Activated CD4-positive, alpha-beta T cell treated with anti-CD3 and anti-CD28 coated beads, Interleukin-2, amount 50 U/mL, for 24 hours (primary cell): ENCODE measurements around the gene NCAPD2.
A peak's percentile ranks its signal among the peaks of the same experiment; 100 is the strongest.
"Not testable (repeated sequence)": the region's sequence is repeated elsewhere in the genome, so short reads cannot be mapped to it uniquely, and the experiment has no call there.

Source experiments
- DNase-seq, 2 donors: peaks; one replicate each; pipeline ENCODE4 v3.0.0-alpha.2; 2020; ENCODE audit warnings: low read depth in 1 of 2, low spot score in 1 of 2

The NCAPD2 gene

DNA sequence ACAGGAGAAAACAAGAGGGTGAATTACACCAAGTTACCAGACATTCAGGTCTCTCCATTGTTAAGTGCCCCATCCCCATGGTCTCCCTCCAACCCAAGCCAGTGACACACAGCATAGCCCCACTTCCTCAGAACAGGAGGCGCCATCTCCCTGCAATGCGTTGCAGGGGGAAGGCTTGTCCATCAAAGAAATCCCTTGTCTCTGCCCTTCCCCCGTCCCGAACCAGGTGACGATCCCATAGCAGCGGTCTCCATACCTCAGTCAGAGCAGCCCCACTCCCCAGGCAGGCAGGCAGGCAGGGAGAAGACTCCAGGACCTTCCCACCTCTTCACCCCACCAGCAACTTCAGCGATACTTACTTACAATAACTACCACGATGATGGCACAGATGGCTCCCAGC is 29.4 kb upstream of the NCAPD2 start:
- no peak for DNase-seq

DNA sequence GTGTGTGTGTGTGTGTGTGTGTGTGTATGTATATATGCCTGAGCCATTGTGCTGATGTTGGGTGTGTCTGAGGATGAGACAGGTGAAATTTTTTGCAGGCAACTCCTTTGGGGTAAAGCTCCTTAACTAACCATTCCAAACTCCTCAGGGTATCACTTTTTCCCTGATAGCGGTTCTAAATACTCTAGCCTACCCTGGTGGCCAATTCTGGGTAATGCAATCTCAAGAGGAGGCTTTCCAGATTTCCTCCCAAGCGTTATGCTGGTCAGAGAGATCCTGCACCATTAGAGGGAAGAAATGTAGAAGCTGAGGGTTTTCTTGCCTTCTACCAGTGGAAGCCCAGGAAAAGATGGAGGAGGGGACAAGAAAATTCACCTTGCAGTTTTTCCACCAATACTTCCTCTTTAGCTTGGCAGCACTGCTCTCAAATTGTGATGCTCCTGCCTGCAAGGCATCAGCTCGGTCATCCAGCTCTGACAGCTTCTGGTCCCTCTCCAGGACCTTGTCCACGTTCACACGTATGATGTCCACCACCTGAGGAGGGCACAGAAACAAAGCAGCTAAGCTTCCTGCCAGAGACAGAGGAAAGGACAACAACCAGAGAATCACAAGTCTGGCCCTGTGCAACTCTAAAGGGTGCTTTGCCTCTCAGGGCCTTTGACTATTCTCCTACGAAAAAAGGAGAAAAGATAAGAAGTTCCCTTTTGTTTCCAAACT is 28.3 kb upstream of the NCAPD2 start:
- no peak for DNase-seq

DNA sequence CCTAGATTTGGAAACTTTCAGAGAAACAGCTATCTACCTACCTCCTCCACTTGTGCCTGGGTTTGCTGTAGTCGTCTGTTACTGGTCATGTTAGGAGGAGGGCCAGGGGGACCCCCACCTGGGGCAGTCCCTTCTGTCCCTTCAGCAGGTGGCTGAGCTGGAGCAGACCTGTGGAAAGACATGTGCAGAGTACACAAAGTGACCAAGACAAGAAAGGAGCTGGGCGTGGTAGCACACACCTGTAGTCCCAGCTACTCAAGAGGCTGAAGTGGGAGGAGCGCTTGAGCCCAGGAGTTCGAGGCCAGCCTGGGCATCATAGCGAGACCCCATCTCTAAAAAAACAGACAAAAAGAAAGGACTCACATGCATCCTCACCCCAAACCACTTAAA is 27.7 kb upstream of the NCAPD2 start:
- no peak for DNase-seq

DNA sequence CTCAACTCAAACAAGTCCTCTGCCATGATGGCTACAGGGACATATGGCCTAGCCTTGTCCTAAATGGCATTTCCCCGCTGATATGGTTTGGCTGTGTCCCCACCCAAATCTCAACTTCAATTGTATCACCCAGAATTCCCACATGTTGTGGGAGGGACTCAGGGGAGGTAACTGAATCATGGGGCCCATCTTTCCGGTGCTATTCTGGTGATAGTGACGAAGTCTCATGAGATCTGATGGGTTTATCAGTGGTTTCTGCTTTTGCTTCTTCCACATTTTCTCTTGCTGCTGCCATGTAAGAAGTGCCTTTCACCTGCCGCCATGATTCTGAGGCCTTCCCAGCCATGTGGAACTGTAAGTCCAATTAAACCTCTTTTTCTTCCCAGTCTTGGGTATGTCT is 27.2 kb upstream of the NCAPD2 start:
- DNase-seq: not testable (repeated sequence)

DNA sequence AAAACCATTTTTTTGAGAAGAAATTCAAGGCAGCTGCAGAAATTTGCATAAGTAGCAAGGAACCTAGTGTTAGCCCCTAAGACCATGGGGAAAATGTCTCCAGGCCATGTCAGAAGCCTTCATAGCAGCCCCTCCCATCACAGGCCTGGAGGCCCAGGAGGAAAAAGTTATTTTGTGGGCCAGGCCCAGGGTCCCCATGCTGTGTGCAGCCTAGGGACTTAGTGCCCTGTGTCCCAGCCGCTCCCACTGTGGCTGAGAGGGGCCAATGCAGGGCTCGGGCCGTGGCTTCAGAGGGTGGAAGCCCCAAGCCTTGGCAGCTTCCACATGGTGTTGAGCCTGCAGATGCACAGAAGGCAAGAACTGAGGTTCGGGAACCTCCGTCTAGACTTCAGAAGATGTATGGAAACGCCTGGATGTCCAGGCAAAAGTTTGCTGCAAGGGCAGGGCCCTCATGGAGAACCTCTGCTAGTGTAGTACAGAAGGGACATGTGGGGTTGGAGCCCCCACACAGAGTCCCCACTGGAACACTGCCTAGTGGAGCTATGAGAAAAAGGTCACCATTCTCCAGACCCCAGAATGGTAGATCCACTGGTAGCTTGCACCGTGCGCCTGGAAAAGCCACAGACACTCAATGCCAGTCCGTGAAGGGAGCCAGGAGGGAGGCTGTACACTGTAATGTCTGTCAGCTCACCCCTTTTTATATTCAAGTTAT is 26.2 kb upstream of the NCAPD2 start:
- not testable (repeated sequence) for DNase-seq

DNA sequence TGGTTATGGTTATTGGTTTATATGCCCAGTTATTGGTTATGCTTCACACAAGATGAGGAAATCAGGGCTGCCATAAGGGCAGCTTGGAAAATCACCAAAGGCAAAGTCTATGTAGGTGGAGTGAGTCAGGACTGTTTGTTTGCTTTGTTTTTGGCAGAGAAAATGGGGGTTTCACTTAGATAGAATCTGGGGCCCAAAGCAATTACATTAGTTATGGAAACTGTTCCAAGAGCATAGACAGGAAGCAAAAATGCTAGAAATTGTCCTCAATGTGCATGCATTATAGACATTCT is 25.7 kb upstream of the NCAPD2 start:
- DNase-seq: no peak

DNA sequence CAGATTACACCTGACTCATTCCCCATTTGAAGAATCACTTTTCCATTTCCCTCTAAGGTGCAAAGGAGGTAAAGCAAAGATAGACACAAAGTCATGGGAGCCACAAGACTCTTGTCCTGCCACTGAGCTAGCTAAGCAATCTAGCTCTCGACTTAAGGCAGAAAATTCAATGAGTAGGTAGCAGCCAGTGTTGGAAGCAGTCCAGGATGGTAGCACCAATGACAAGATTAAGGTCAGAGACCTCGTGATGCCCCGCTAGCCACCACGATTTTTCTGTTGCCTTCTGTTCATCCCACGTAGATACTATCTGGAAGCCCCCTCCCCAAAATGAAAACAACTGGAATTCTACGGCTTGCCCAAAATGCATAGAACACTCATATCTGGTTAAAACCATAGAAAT is 24.8 kb upstream of the NCAPD2 start:
- no peak for DNase-seq

DNA sequence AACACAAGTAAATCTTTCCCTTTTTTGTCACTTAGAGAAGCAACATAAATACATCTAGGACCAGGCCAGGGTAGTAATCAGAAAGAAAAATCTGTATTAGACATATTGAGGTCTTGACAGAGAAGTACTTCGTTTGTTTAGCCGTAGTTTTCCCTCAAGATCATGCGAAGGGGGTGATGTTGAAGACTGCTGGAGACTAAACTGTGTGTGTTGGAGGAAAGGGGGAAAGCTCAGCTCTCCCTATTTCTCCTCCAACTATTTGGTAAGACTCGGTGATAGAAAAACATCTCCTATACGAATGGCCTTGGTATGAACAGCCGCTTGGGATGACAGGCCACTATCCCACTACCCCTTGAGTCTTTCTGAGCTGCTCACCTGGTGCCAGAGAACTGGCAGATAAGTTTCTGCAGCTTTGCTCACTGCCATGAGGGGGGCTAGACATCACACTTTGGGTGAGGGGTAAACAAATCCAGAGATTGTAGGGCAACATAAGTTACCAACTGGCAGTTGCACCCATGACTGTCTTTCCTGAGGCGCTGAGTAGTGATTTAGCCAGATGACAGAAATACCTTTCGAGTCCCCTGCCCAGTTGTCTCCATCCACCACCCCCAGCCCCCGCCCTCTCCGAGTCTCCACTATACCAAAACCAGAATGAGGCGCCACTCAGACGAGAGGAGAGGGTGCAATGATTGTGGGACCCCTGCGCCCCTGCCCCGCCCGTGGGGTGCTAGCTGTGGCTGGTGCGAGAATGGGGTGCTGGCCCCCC is 24.1 kb upstream of the NCAPD2 start:
- DNase-seq: no peak

DNA sequence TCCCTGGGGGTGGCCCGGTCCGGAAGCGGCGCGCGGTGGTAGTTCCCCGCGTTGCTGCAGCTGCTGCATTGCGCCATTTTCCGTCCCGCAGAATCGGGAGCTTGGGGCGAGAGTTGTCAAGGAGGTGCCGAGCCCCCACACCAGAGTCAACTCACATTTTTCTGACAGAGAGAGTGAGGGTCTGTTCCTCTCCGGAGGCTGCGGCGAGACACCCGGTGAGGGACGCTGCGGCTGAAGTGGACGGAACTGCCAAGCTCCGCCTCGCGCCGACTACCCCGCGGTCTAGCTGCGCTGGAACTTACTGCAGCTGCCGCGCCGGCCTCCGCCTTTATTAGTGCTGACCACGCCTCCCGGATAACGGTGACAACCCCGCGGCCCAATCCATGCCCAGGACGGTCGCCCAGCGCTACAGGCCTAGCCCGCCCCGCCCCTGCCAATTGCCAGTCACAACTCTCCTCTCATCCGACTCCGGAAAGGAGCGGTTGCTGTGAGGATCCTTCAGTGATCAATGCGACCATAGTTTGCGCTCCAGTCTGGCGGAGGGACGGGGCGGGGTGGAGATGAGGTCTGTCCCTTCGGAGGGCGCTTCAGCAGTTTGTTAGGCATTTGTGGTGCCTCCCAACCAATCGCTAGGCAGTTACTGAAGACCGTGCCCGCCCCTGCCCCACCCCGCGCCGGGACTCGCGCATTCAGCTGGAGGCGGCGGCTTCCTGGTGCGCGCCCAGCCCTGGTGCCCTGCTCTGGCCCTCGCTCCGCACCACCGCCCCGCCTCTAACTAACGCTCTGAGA is 23.3 kb upstream of the NCAPD2 start, which contains the start of gene VAMP1:
TSS of gene VAMP1 (minus strand) at position 303 of the 789 bp plus-strand sequence. CDS start at position 157, 146 bp downstream.
- DNase-seq: peak; percentile 93 to 96

DNA sequence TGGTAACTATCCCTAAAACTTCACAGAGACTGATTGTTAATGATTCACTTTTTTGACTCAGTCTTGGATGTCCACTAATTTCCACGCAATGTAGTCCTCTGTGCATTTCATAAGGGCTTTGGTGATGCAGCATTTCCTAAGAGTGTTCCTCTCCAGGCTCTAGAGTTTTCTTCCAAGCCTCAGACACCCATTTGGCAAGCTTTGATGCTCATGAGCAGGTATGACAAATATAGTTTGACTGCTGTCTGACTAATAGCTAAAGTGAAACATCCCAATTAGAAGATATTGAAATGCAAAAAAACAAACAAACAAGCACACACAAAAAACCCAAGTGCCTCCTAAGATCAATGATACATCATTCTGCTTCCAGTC is 21.9 kb upstream of the NCAPD2 start:
- DNase-seq: no peak

DNA sequence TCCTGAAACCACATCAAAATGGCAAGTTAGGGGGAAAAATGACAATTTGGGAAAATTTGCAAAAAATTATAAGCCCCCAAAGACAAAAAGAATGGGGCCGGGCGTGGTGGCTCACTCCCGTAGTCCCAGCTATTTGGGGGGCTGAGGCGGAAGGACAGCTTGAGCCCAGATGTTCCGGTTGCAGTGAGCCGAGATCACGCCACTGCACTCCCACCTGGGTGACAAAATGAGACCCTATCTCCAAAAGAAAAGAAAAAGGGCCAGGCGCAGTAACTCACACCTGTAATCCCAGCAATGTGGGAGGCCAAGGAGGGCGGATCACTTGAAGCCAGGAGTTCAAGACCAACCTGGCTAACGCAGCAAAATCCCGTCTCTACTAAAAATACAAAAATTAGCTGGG is 21.4 kb upstream of the NCAPD2 start:
- DNase-seq: no peak

DNA sequence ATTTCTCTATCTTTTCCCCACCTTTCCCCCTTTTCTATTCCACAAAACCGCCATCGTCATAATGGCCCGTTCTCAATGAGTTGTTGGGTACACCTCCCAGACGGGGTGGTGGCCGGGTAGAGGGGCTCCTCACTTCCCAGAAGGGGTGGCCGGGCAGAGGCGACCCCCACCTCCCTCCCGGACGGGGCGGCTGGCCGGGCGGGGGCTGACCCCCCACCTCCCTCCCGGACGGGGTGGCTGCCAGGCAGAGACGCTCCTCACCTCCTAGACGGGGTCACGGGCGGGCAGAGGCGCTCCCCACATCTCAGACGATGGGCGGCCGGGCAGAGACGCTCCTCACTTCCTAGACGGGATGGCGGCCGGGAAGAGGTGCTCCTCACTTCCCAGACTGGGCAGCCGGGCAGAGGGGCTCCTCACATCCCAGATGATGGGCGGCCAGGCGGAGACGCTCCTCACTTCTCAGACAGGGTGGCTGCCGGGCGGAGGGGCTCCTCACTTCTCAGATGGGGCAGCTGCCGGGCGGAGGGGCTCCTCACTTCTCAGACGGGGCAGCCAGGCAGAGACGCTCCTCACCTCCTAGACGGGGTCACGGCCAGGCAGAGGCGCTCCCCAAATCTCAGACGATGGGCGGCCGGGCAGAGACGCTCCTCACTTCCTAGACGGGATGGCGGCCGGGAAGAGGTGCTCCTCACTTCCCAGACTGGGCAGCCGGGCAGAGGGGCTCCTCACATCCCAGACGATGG is 18.5 kb upstream of the NCAPD2 start:
- not testable (repeated sequence) for DNase-seq

DNA sequence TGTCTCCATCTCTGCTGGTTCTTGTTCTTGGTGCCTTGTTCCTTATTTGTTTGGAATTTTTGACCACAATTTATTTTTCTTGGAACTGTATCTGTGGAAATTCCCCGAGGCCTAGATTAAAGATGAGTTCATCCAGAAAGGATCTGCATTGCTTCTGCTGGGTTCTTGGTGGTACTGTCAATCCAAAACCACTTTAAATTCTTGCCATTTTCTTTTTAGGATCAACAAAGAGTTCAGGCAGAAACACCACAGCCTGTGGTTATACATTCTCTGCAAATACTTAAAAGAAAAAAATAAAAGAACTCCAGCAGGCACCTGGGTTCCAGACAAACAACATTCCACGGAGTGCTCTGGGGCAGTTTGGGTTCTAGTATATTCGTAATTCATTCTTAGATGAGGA is 17.4 kb upstream of the NCAPD2 start:
- no peak for DNase-seq

DNA sequence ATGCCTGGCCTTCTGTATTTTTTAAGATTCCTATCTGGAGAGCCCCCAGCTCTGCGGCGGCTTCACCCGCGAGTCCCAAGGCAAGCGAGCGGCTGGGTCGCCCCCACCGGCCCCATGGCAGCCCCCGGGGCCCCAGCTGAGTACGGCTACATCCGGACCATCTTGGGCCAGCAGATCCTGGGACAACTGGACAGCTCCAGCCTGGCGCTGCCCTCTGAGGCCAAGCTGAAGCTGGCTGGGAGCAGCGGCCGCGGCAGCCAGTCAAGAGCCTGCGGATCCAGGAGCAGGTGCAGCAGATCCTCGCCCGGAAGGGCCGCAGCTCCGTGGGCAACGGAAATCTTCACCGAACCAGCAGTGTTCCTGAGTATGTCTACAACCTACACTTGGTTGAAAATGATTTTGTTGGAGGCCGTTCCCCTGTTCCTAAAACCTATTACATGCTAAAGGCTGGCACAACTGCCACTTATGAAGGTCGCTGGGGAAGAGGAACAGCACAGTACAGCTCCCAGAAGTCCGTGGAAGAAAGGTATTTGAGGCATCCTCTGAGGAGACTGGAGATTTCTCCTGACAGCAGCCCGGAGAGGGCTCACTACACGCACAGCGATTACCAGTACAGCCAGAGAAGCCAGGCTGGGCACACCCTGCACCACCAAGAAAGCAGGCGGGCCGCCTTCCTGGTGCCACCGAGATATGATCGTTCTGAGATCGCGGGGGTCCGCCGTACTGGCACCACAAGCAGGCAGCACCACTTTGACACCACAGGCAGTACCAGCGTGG is 16.1 kb upstream of the NCAPD2 start:
- DNase-seq: not testable (repeated sequence)

DNA sequence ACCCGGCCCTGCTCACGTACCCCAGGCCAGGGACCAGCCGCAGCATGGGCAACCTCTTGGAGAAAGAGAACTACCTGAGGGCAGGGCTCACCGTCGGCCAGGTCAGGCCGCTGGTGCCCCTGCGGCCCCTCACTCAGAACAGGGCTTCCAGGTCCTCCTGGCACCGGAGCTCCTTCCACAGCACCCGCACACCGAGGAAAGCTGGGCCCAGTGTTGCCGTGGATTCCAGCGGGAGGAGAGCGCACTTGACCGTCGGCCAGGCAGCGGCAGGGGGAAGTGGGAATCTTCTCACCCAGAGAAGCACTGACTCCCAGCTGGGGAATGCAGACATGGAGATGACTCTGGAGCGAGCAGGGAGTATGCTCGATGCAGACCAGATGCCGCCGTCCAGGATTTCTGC is 15.5 kb upstream of the NCAPD2 start:
- DNase-seq: no peak

DNA sequence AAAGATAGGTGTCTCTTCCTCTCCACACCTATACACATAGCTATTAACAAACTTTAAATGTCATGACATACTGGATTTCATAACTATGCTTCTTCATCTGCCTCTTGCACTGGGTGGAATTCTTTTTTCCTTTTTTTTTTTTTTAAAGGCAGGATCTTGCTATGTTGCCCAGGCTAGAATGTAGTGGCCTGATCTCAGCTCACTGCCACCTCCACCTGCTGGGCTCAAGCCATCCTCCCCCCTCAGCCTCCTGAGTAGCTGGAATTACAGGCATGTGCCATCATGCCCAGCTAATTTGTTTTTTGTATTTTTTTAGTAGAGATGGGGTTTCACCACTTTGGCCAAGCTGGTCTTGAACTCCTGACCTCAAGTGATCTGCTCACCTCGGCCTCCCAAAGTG is 5.7 kb upstream of the NCAPD2 start:
- no peak for DNase-seq

DNA sequence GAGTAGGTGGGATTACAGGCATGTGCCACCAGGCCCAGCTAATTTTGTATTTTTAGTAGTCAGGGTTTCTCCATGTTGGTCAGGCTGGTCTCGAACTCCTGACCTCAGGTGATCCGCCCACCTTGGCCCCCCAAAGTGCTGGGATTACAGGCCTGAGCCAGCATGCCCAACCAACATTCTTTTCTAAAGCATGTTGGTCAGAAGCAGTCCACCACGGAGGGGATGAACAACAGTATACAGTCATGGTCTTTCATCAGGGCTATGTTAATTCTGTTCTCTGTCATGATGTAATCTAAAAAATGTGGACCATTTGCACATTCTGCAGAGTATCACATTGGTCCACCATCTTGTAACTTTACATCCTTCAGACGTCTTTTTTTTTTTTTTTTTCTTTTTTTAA is 4.5 kb upstream of the NCAPD2 start:
- DNase-seq: no peak

DNA sequence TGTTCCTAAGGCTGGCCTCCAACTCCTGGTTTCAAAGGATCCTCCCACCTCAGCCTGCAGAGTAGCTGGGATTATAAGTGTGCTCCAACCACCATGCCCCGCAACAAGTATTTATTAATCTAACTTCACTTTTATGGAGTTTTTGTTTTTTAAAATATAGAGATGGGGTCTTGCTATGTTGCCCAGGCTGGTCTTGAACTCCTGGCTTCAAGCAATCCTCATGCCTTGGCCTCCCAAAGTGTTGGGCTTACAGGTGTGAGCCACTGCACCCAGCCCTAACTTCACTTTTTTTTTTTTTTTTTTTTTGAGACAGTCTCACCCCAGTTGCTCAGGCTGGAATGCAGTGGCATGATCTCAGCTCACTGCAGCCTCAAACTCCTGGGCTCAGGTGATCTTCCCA is 3.2 kb upstream of the NCAPD2 start:
- not testable (repeated sequence) for DNase-seq

DNA sequence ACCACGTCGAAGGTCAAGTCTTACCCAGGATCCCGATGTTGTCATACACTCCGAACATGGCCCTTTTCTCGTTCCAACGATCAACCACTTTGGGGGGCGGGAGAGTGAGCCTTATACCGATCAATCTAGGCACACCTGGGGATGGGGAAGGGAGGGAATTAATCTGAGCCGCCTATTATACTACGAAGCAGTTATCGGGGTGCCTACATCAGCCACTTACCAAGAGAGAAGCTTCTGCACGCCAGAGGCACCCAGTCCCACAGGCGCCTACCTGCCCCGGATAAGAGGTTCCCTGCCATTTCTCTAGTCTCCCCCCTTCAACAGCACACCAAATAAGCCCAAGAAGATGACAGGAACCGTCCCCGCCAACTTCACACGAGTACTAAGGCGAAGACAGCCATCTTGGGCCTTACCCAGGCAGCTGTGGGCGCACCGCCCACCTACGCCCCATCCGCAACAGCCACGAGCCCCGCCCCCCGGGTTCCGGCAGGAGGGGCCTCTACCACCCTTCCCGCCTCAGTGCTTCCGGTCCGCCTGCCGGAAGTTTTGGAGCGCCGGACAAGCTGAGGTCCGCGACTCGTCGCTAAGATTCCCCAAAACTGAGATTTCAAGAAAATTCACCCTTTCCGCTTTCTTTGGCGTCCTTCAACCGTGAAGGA is 935 bp upstream of the NCAPD2 start, which contains the start of gene MRPL51:
TSS of gene MRPL51 (minus strand) at position 425 of the 659 bp plus-strand sequence. CDS start at position 299, 126 bp downstream.
- peak; percentile 95 for DNase-seq
